Testis (tissue), 3 donors: ENCODE measurements around the gene NAGPA. TPM values are rescaled to one million over a fixed set of nuclear protein-coding genes. Genes with fewer than 3 reads are reported as not detected.

Experiments
- DNase-seq: peaks from one replicate; pipeline ENCODE4 v3.0.0-alpha.2; 2019
- H3K27ac ChIP-seq, 2 donors: fragments of 200-600 bp; sonication (generic); one replicate each; pipeline ENCODE4 v1.5.1; 2019
- H3K27me3 ChIP-seq: fragments of 200-600 bp; sonication (generic); one replicate; pipeline ENCODE4 v1.5.1; 2019
- H3K36me3 ChIP-seq: fragments of 200-600 bp; sonication (generic); one replicate; pipeline ENCODE4 v1.5.1; 2017; ENCODE audit warnings: low read depth; ENCODE audit errors: missing control alignments
- H3K4me1 ChIP-seq: fragments of 200-600 bp; sonication (generic); one replicate; pipeline ENCODE4 v1.5.1; 2019
- H3K4me3 ChIP-seq, 2 donors: fragments of 200-600 bp; sonication (generic); one replicate each; pipeline ENCODE4 v1.5.1; 2017 to 2019
- H3K9me3 ChIP-seq: fragments of 200-600 bp; sonication (generic); one replicate; pipeline ENCODE4 v1.5.1; 2017
- CTCF ChIP-seq, 3 experiments: fragments of 450-650 bp in 2 of 3; fragments of 200-600 bp in 1 of 3; sonication (generic) in 1 of 3; IDR thresholded peaks; one replicate each; pipeline ENCODE4 v1.5.1; 2016 to 2019; ENCODE audit warnings: antibody characterized with exemption in 3 of 3, mild to moderate bottlenecking in 2 of 3, moderate library complexity in 1 of 3
- POLR2A ChIP-seq: fragments of 450-650 bp; IDR thresholded peaks from one replicate; pipeline ENCODE4 v1.6.1; 2017; ENCODE audit warnings: antibody characterized with exemption, mild to moderate bottlenecking, moderate library complexity
- WGBS, 2 donors: methylation state at CpG; one replicate each; pipeline ENCODE4 v1.1.5; 2018; 5-methylcytosine and 5-hydroxymethylcytosine counted together
- intact Hi-C: fragments of 100-400 bp; cut with DNase I; formaldehyde crosslinking; loops from one replicate; pipeline ENCODE4 v1.15.1; 2023; ENCODE audit warnings: low total_unique reads
- polyA plus RNA-seq: library from polyadenylated mRNA; stranded (reverse); fragments of 350-450 nt; fragmentation: Illumina TruSeq; extraction: RNeasy Lipid Tissue Mini Kit (QIAGEN cat#74804); gene quantifications from one replicate; pipeline ENCODE4 v1.2.3, GENCODE V29; 2014; ENCODE audit warnings: low read depth, low replicate concordance; ENCODE audit not compliant: insufficient read depth
- total RNA-seq, 2 donors: library from RNA; depleted of rRNA; stranded (reverse); fragments of >200 nt; gene quantifications; one replicate each; pipeline ENCODE4 v1.2.3, GENCODE V29; 2016

NAGPA gene
- total and polyA plus RNA-seq, 3 donors from 2014 or later, result 11.4 to 39.0 (median 38.7) TPM

GRCh38 chr16:5024632-5025031 lies 9.1 kb downstream of the NAGPA start:
- intact Hi-C loops, result no loop called here
- no peak overlapping the region for H3K27ac ChIP-seq
- no peaks in the 10 kb centered on the region for H3K36me3 ChIP-seq
- DNase-seq, result peak; percentile 29
- TF ChIP-seq POLR2A, result no peak
- peak in 2 of 3 experiments; percentile 28 to 36 for TF ChIP-seq CTCF (IDR thresholded peaks at IDR 0.05)
- no peaks in the 10 kb centered on the region for H3K27me3 ChIP-seq
- no peak overlapping the region for H3K4me3 ChIP-seq
- H3K9me3 ChIP-seq, result no peaks in the 10 kb centered on the region
- no peaks in the 10 kb centered on the region for H3K4me1 ChIP-seq
- 44 to 49% methylated on average over 4 of the region's 4 CpGs for WGBS, 2 donors

GRCh38 chr16:5022521-5022920 lies 11.2 kb downstream of the NAGPA start:
- WGBS, 2 donors, result 84 to 100% methylated on average over 2 to 6 of the region's 6 CpGs
- Histone ChIP-seq H3K4me1 (no peaks in the 10 kb centered on the region), H3K4me3 (no peak overlapping the region), H3K36me3 (no peaks in the 10 kb centered on the region), H3K27ac (no peak overlapping the region), H3K9me3 (no peaks in the 10 kb centered on the region), H3K27me3 (no peaks in the 10 kb centered on the region)
- intact Hi-C loops, result no loop called here
- TF ChIP-seq CTCF (IDR thresholded peaks at IDR 0.05) (no peak), POLR2A (no peak)
- DNase-seq, result no peak

- no peak overlapping the region for H3K4me3 ChIP-seq
- WGBS, 2 donors, result 72 to 80% methylated on average over 9 to 11 of the region's 15 CpGs
- H3K4me1 ChIP-seq, result no peaks in the 10 kb centered on the region
- no peak overlapping the region for H3K27ac ChIP-seq
- intact Hi-C loops, result no loop called here
- no peaks in the 10 kb centered on the region for H3K9me3 ChIP-seq
- no peak for DNase-seq
- no peaks in the 10 kb centered on the region for H3K27me3 ChIP-seq
- TF ChIP-seq POLR2A, result no peak
- no peaks in the 10 kb centered on the region for H3K36me3 ChIP-seq
Measured at GRCh38 chr16:5020551-5020950, 13.2 kb downstream of the NAGPA start.

- Histone ChIP-seq H3K27ac (no peak overlapping the region), H3K9me3 (no peaks in the 10 kb centered on the region), H3K27me3 (no peaks in the 10 kb centered on the region), H3K4me3 (no peak overlapping the region), H3K4me1 (no peaks in the 10 kb centered on the region), H3K36me3 (no peaks in the 10 kb centered on the region)
- WGBS, 2 donors, result 92 to 94% methylated on average over 6 of the region's 6 CpGs
- DNase-seq, result no peak
- intact Hi-C loops, result no loop called here
- TF ChIP-seq POLR2A, result no peak
- TF ChIP-seq CTCF (IDR thresholded peaks at IDR 0.05), result no peak
Measured at GRCh38 chr16:5019775-5020174, 14.0 kb downstream of the NAGPA start.

- WGBS, 2 donors, result 32% methylated on average over 9 of the region's 9 CpGs
- Histone ChIP-seq H3K36me3 (no peaks in the 10 kb centered on the region), H3K9me3 (no peaks in the 10 kb centered on the region), H3K27me3 (no peaks in the 10 kb centered on the region), H3K4me1 (no peaks in the 10 kb centered on the region), H3K4me3 (no peak overlapping the region), H3K27ac (peak overlapping the region in 1 of 2 donors; percentile 54)
- DNase-seq, result peak; percentile 76
- intact Hi-C loops, result no loop called here
- TF ChIP-seq CTCF (IDR thresholded peaks at IDR 0.05), result no peak
- TF ChIP-seq POLR2A, result no peak
Measured at GRCh38 chr16:5018793-5019192, 14.9 kb downstream of the NAGPA start.
